GM12864 (cell line): ENCODE measurements around the gene NCK1.
"Not testable (repeated sequence)": the region's sequence is repeated elsewhere in the genome, so short reads cannot be mapped to it uniquely, and the experiment has no call there.

Experiments used
- DNase-seq: peaks from one replicate; pipeline ENCODE4 v3.0.0-alpha.2; 2011; ENCODE audit warnings: low read depth
- H3K4me3 ChIP-seq: 2 replicates; pipeline ENCODE4 v1.5.1; 2011; ENCODE audit warnings: mild to moderate bottlenecking, low read depth, low read length, control low read depth
- CTCF ChIP-seq: IDR thresholded peaks from 2 replicates; pipeline ENCODE4 v1.5.1; 2011; ENCODE audit warnings: low read depth, mild to moderate bottlenecking, moderate library complexity, low read length, control low read depth, inconsistent platforms; ENCODE audit errors: missing control alignments

The NCK1 gene

GRCh38 chr3:136955813-136956212, 93.8 kb downstream of the NCK1 start:
- no peak for DNase-seq
- no peak overlapping the region for H3K4me3 ChIP-seq
- no peak for TF ChIP-seq CTCF

GRCh38 chr3:136956971-136957370, 95.0 kb downstream of the NCK1 start:
- no peak for DNase-seq
- no peak for TF ChIP-seq CTCF
- no peak overlapping the region for H3K4me3 ChIP-seq

- TF ChIP-seq CTCF = no peak
- DNase-seq = no peak
- no peak within 1 kb of the TSS for H3K4me3 ChIP-seq
These were observed 95.8 kb downstream of the NCK1 start, which contains the start of gene IL20RB for GRCh38 chr3:136957751-136958288. IL20RB (plus strand) TSS chr3:136957983; CDS start chr3:136958114, 131 bp downstream.

GRCh38 chr3:136958939-136959338, 96.9 kb downstream of the NCK1 start:
- no peak for TF ChIP-seq CTCF
- no peak for DNase-seq
- H3K4me3 ChIP-seq = no peak overlapping the region

- no peak for TF ChIP-seq CTCF
- no peak overlapping the region for H3K4me3 ChIP-seq
- DNase-seq = no peak
These were observed 97.6 kb downstream of the NCK1 start for GRCh38 chr3:136959599-136959998.

- DNase-seq = no peak
- H3K4me3 ChIP-seq = no peak overlapping the region
- no peak for TF ChIP-seq CTCF
These were observed 99.1 kb downstream of the NCK1 start for GRCh38 chr3:136960838-136961836.

GRCh38 chr3:136962927-136963326, 100.9 kb downstream of the NCK1 start:
- TF ChIP-seq CTCF = no peak
- no peak for DNase-seq
- no peak overlapping the region for H3K4me3 ChIP-seq

GRCh38 chr3:136969539-136969938, 107.5 kb downstream of the NCK1 start:
- H3K4me3 ChIP-seq, DNase-seq: not testable (repeated sequence)
